HPDE6-E6E7 (cell line): ENCODE measurements around the gene TSPOAP1.

Experiments used
- DNase-seq: peaks from one replicate; pipeline ENCODE4 v3.0.0; 2011; ENCODE audit warnings: missing footprints; ENCODE audit errors: extremely low spot score

The TSPOAP1 gene

GRCh38 chr17:58302919-58303585, 25.5 kb downstream of the TSPOAP1 start:
- no peak for DNase-seq

- DNase-seq: no peak
These were observed 26.2 kb downstream of the TSPOAP1 start for GRCh38 chr17:58302171-58302918.

GRCh38 chr17:58301504-58302150, 27.0 kb downstream of the TSPOAP1 start:
- no peak for DNase-seq

- no peak for DNase-seq
These were observed 28.3 kb downstream of the TSPOAP1 start for GRCh38 chr17:58300336-58300735.

GRCh38 chr17:58294034-58294433, 34.6 kb downstream of the TSPOAP1 start:
- no peak for DNase-seq

GRCh38 chr17:58291246-58291645, 37.3 kb downstream of the TSPOAP1 start:
- no peak for DNase-seq

GRCh38 chr17:58289869-58290268, 38.7 kb downstream of the TSPOAP1 start:
- no peak for DNase-seq

GRCh38 chr17:58285422-58285810, 43.2 kb downstream of the TSPOAP1 start:
- DNase-seq: no peak

- no peak for DNase-seq
These were observed 43.8 kb downstream of the TSPOAP1 start for GRCh38 chr17:58284613-58285421.

- no peak for DNase-seq
These were observed 44.7 kb downstream of the TSPOAP1 start for GRCh38 chr17:58283674-58284612.

- DNase-seq: no peak
These were observed 46.2 kb downstream of the TSPOAP1 start for GRCh38 chr17:58282442-58282841.

- no peak for DNase-seq
These were observed 47.0 kb downstream of the TSPOAP1 start for GRCh38 chr17:58281511-58282011.

GRCh38 chr17:58280480-58281217, 47.9 kb downstream of the TSPOAP1 start, which contains the start of gene MPO:
TSS of gene MPO (minus strand) at chr17:58280935. CDS start at chr17:58280758, 177 bp downstream.
- no peak for DNase-seq

GRCh38 chr17:58279736-58280479, 48.7 kb downstream of the TSPOAP1 start:
- DNase-seq: no peak

GRCh38 chr17:58279016-58279711, 49.4 kb downstream of the TSPOAP1 start:
- no peak for DNase-seq

GRCh38 chr17:58278661-58279015, 50.0 kb downstream of the TSPOAP1 start:
- DNase-seq: no peak

- DNase-seq: no peak
These were observed 50.6 kb downstream of the TSPOAP1 start for GRCh38 chr17:58277802-58278595.
